Nephron (organoid): ENCODE results near the gene ARNT2.

Experiments
- H3K27ac Mint-ChIP-seq, 3 experiments: 2 replicates each; pipeline ENCODE4 v1.8.0; 2020; ENCODE audit warnings: mixed read lengths in 3 of 3, mild to moderate bottlenecking in 2 of 3, moderate library complexity in 1 of 3
- H3K27me3 Mint-ChIP-seq: 2 replicates; pipeline ENCODE4 v1.8.0; 2021; ENCODE audit warnings: low read depth, mild to moderate bottlenecking, moderate library complexity, mixed read lengths
- H3K36me3 Mint-ChIP-seq: 2 replicates; pipeline ENCODE4 v1.8.0; 2020; ENCODE audit warnings: low read depth, mixed read lengths
- H3K4me1 Mint-ChIP-seq: 2 replicates; pipeline ENCODE4 v1.8.0; 2020; ENCODE audit warnings: mixed read lengths
- H3K4me3 Mint-ChIP-seq, 3 experiments: 2 replicates each; pipeline ENCODE4 v1.8.0; 2020; ENCODE audit warnings: mild to moderate bottlenecking in 3 of 3, mixed read lengths in 3 of 3, moderate library complexity in 2 of 3
- H3K9me3 Mint-ChIP-seq: 2 replicates; pipeline ENCODE4 v1.8.0; 2020; ENCODE audit warnings: mixed read lengths
- TF ChIP-seq, protein P1 (sequence below), 3 experiments: fragments of 200-600 bp; sonication (generic); IDR thresholded peaks; one replicate each; pipeline ENCODE4 v1.5.0; 2021; ENCODE audit warnings: antibody characterized with exemption in 3 of 3; ENCODE audit not compliant: unreplicated experiment in 3 of 3

Gene ARNT2

GRCh38 chr15:80620141-80620540 lies 216.0 kb downstream of the ARNT2 start:
- H3K27ac Mint-ChIP-seq, result no peak overlapping the region

DNA sequence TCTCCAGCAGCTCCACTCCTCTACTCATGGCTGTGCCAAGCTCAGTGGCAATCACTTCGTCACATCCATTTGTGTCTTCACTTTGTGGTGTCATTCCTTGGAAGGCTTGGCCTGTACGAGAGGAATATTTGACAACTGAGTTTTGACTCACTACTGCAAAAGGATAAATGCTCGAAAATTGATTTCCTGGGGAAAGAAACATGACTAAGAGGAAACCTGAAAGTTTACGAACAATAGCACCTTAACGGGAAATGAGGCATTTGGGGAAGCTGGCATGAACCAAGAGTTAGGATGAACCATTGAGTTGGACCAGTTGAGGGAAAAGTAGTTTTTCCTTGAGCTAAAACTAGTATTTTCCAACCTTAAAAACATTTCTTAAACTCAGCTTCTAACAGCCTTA lies 216.7 kb downstream of the ARNT2 start:
- peaks cover 4% of the 10 kb centered on the region for H3K4me1 Mint-ChIP-seq
- H3K36me3 Mint-ChIP-seq, result no peaks in the 10 kb centered on the region
- peaks cover 7% of the 10 kb centered on the region for H3K27me3 Mint-ChIP-seq
- no peak overlapping the region for H3K4me3 Mint-ChIP-seq
- no peak overlapping the region for H3K27ac Mint-ChIP-seq
- H3K9me3 Mint-ChIP-seq, result peaks cover 6% of the 10 kb centered on the region
- TF ChIP-seq, protein P1, sequence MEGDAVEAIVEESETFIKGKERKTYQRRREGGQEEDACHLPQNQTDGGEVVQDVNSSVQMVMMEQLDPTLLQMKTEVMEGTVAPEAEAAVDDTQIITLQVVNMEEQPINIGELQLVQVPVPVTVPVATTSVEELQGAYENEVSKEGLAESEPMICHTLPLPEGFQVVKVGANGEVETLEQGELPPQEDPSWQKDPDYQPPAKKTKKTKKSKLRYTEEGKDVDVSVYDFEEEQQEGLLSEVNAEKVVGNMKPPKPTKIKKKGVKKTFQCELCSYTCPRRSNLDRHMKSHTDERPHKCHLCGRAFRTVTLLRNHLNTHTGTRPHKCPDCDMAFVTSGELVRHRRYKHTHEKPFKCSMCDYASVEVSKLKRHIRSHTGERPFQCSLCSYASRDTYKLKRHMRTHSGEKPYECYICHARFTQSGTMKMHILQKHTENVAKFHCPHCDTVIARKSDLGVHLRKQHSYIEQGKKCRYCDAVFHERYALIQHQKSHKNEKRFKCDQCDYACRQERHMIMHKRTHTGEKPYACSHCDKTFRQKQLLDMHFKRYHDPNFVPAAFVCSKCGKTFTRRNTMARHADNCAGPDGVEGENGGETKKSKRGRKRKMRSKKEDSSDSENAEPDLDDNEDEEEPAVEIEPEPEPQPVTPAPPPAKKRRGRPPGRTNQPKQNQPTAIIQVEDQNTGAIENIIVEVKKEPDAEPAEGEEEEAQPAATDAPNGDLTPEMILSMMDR (IDR thresholded peaks at IDR 0.05; ENCODE audit: unreplicated experiment in 3 of 3), result no peak

More at GRCh38 chr15:80620141-80620540, 216.0 kb downstream of the ARNT2 start:
- Mint-ChIP-seq H3K4me3 (no peak overlapping the region), H3K4me1 (peaks cover 5% of the 10 kb centered on the region), H3K27me3 (peaks cover 6% of the 10 kb centered on the region), H3K36me3 (no peaks in the 10 kb centered on the region), H3K9me3 (peaks cover 6% of the 10 kb centered on the region)
- TF ChIP-seq, protein P1 (IDR thresholded peaks at IDR 0.05; ENCODE audit: unreplicated experiment in 3 of 3), result no peak

GRCh38 chr15:80626643-80627120 lies 222.5 kb downstream of the ARNT2 start:
- Mint-ChIP-seq H3K36me3 (no peaks in the 10 kb centered on the region), H3K27ac (no peak overlapping the region), H3K4me1 (no peaks in the 10 kb centered on the region), H3K4me3 (no peak overlapping the region), H3K27me3 (peaks cover 12% of the 10 kb centered on the region), H3K9me3 (peaks cover 3% of the 10 kb centered on the region)
- TF ChIP-seq, protein P1 (IDR thresholded peaks at IDR 0.05; ENCODE audit: unreplicated experiment in 3 of 3), result no peak

DNA sequence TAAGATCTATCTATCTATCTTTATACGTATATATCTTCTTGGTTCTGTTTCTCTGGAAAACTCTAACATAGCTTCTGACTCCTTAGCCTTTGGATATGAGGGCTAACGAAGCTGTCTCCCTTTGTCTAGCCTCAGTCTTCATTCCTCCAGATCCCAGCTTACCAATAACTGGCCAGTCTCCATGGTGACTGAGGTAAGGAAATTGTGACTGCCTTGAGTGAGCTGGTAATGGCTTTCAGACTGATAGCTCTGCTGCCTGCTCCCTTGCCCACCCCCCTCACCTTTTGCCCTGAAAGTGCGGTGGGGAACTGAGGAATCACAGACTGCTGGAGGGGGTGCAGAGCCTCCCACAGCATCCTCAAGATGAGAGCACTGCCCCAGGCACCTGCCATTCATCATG lies 225.2 kb downstream of the ARNT2 start:
- no peak overlapping the region for H3K4me3 Mint-ChIP-seq
- H3K4me1 Mint-ChIP-seq, result no peaks in the 10 kb centered on the region
- no peak overlapping the region for H3K27ac Mint-ChIP-seq
- H3K9me3 Mint-ChIP-seq, result no peaks in the 10 kb centered on the region
- H3K27me3 Mint-ChIP-seq, result peaks cover 12% of the 10 kb centered on the region
- TF ChIP-seq, protein P1 (IDR thresholded peaks at IDR 0.05; ENCODE audit: unreplicated experiment in 3 of 3), result no peak
- no peaks in the 10 kb centered on the region for H3K36me3 Mint-ChIP-seq

DNA sequence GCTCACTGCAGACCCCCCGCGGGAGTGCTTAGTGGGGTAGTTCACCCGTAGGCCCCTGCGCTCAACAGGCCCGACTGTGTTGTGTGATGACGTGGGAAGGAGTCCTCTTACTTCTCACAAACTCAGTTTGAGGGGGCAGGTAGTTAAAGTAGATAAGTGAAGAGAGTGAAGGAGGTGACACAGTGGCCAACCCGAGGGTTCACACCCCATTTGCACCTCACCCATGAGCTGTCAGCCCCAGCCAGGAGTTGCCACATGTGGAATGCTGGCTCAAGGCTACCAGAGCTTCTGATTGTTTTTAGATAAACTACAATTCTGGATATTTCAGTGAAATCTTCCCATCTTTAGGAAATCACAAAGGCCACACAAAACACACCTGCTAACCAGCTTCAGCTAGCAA lies 226.8 kb downstream of the ARNT2 start:
- H3K4me3 Mint-ChIP-seq, result no peak overlapping the region
- no peak overlapping the region for H3K27ac Mint-ChIP-seq
- H3K9me3 Mint-ChIP-seq, result no peaks in the 10 kb centered on the region
- H3K36me3 Mint-ChIP-seq, result no peaks in the 10 kb centered on the region
- H3K4me1 Mint-ChIP-seq, result no peaks in the 10 kb centered on the region
- peaks cover 8% of the 10 kb centered on the region for H3K27me3 Mint-ChIP-seq
- TF ChIP-seq, protein P1 (IDR thresholded peaks at IDR 0.05; ENCODE audit: unreplicated experiment in 3 of 3), result no peak

GRCh38 chr15:80633221-80633620 lies 229.0 kb downstream of the ARNT2 start:
- Mint-ChIP-seq H3K4me1 (no peaks in the 10 kb centered on the region), H3K4me3 (no peak overlapping the region), H3K36me3 (no peaks in the 10 kb centered on the region), H3K9me3 (no peaks in the 10 kb centered on the region), H3K27me3 (peaks cover 4% of the 10 kb centered on the region), H3K27ac (no peak overlapping the region)
- TF ChIP-seq, protein P1 (IDR thresholded peaks at IDR 0.05; ENCODE audit: unreplicated experiment in 3 of 3), result no peak
